ENCODE data around the gene YJU2. TPM values are rescaled to one million over a fixed set of nuclear protein-coding genes. Genes with fewer than 3 reads are reported as not detected.

Gene YJU2
- 15.3 and 17.0 TPM in 2 replicates for total RNA-seq

GRCh38 chr19:4246767-4247593 lies at the start of gene YJU2:
TSS of gene YJU2 (plus strand) at chr19:4247080. CDS start at chr19:4247147, 67 bp downstream.
- no peaks in the 10 kb centered on the region for H3K9me3 ChIP-seq (ENCODE audit: low read depth, low read length)
- peaks cover under 1% of the 10 kb centered on the region for H3K27me3 ChIP-seq (ENCODE audit: insufficient read depth, low read length)
- H3K79me2 ChIP-seq (ENCODE audit: insufficient read depth, low read length), result peaks cover 5% of the 10 kb centered on the region
- H3K4me2 ChIP-seq (ENCODE audit: insufficient read depth, low read length), result peak within 1 kb of the TSS; percentile 87
- H3K4me1 ChIP-seq (ENCODE audit: insufficient read depth, low read length), result peaks cover 5% of the 10 kb centered on the region
- peak within 1 kb of the TSS; percentile 96 for H3K27ac ChIP-seq (ENCODE audit: low read depth, low read length)
- TF ChIP-seq CTCF (IDR thresholded peaks at IDR 0.05; ENCODE audit: extremely low read depth, low read depth, low read length), result peak; percentile 66
- DNase-seq (ENCODE audit: insufficient read length, low spot score, missing footprints), result peak; percentile 99
- H3K4me3 ChIP-seq (ENCODE audit: insufficient read depth, low read length), result peak within 1 kb of the TSS; percentile 98
- H3K36me3 ChIP-seq (ENCODE audit: insufficient read depth, low read length), result peaks cover 15% of the 10 kb centered on the region
- peak within 1 kb of the TSS; percentile 99 for H2AFZ ChIP-seq (ENCODE audit: low read length)
- H4K20me1 ChIP-seq (ENCODE audit: insufficient read depth, low read length), result peaks cover 3% of the 10 kb centered on the region

- DNase-seq (ENCODE audit: insufficient read length, low spot score, missing footprints), result no peak
- no peak overlapping the region for H3K27ac ChIP-seq (ENCODE audit: low read depth, low read length)
- peaks cover 16% of the 10 kb centered on the region for H3K27me3 ChIP-seq (ENCODE audit: insufficient read depth, low read length)
- no peak for TF ChIP-seq CTCF (IDR thresholded peaks at IDR 0.05; ENCODE audit: extremely low read depth, low read depth, low read length)
- H2AFZ ChIP-seq (ENCODE audit: low read length), result no peak overlapping the region
- no peaks in the 10 kb centered on the region for H3K36me3 ChIP-seq (ENCODE audit: insufficient read depth, low read length)
- no peaks in the 10 kb centered on the region for H3K79me2 ChIP-seq (ENCODE audit: insufficient read depth, low read length)
- no peaks in the 10 kb centered on the region for H3K9me3 ChIP-seq (ENCODE audit: low read depth, low read length)
- no peak overlapping the region for H3K4me2 ChIP-seq (ENCODE audit: insufficient read depth, low read length)
- no peaks in the 10 kb centered on the region for H3K4me1 ChIP-seq (ENCODE audit: insufficient read depth, low read length)
- H3K4me3 ChIP-seq (ENCODE audit: insufficient read depth, low read length), result no peak overlapping the region
- no peaks in the 10 kb centered on the region for H4K20me1 ChIP-seq (ENCODE audit: insufficient read depth, low read length)
These were observed 49.7 kb upstream of the YJU2 start for GRCh38 chr19:4197228-4197624.

- H3K27me3 ChIP-seq (ENCODE audit: insufficient read depth, low read length), result peaks cover 16% of the 10 kb centered on the region
- no peak overlapping the region for H3K27ac ChIP-seq (ENCODE audit: low read depth, low read length)
- no peaks in the 10 kb centered on the region for H4K20me1 ChIP-seq (ENCODE audit: insufficient read depth, low read length)
- no peak overlapping the region for H2AFZ ChIP-seq (ENCODE audit: low read length)
- H3K9me3 ChIP-seq (ENCODE audit: low read depth, low read length), result no peaks in the 10 kb centered on the region
- no peaks in the 10 kb centered on the region for H3K4me1 ChIP-seq (ENCODE audit: insufficient read depth, low read length)
- no peak overlapping the region for H3K4me3 ChIP-seq (ENCODE audit: insufficient read depth, low read length)
- peak; percentile 43 for DNase-seq (ENCODE audit: insufficient read length, low spot score, missing footprints)
- H3K79me2 ChIP-seq (ENCODE audit: insufficient read depth, low read length), result no peaks in the 10 kb centered on the region
- no peak overlapping the region for H3K4me2 ChIP-seq (ENCODE audit: insufficient read depth, low read length)
- no peak for TF ChIP-seq CTCF (IDR thresholded peaks at IDR 0.05; ENCODE audit: extremely low read depth, low read depth, low read length)
- H3K36me3 ChIP-seq (ENCODE audit: insufficient read depth, low read length), result no peaks in the 10 kb centered on the region
These were observed 49.0 kb upstream of the YJU2 start for GRCh38 chr19:4197625-4198466.
